ENCODE data around the gene ZNF785.

DNA sequence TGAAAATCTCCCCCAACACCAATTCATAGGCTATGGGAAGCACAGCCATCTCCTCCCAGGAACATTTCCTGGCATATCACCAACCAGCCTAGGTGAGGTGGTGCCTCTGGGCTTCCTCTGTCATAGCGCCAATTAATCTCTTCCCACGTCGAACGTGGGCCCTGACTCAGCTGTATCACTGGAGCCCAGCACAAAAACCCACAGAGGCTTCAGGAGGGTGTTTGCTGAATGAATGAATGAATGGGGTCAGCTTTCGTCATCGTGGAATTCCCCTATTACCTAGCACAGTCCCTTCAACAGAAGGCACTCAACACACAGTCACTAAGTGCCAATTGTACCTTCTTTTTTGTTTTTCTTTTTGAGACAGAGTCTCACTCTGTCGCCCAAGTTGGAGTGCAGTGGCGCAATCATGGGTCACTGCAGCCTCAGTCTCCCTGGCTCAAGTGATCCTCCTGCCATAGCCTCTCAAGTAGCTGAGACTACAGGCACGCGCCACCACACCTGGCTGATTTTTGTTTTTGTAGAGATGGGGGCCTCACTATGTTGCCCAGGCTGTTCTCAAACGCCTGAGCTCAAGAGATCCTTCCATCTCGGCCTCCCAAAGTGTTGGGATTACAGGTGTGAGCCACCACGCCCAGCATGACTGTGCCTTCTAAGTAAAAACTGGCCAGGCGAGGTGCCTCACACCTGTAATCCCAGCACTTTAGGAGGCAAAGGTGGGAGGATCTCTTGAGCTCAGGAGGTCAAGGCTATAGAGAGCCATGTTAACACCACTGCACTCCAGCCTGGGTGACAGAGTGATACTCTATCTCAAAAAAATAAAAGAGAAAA lies 18.1 kb downstream of the ZNF785 start:
- TF ChIP-seq BHLHE40 (IDR thresholded peaks at IDR 0.05; ENCODE audit: borderline replicate concordance) (no peak), CTBP1 (IDR thresholded peaks at IDR 0.05; ENCODE audit: borderline replicate concordance) (no peak), SUZ12 (IDR thresholded peaks at IDR 0.05) (no peak), ELF4 (IDR thresholded peaks at IDR 0.05) (no peak), HDGF (IDR thresholded peaks at IDR 0.05; ENCODE audit: borderline replicate concordance) (no peak), FOXK2 (IDR thresholded peaks at IDR 0.05) (no peak), ZNF384 (IDR thresholded peaks at IDR 0.05) (no peak), FOXM1 (IDR thresholded peaks at IDR 0.05; ENCODE audit: borderline replicate concordance) (no peak), ARNT (IDR thresholded peaks at IDR 0.05) (no peak), FOXA1 (IDR thresholded peaks at IDR 0.05) (no peak), NFRKB (IDR thresholded peaks at IDR 0.05) (no peak), SP1 (IDR thresholded peaks at IDR 0.05) (no peak)
- TF ChIP-seq, protein P1, sequence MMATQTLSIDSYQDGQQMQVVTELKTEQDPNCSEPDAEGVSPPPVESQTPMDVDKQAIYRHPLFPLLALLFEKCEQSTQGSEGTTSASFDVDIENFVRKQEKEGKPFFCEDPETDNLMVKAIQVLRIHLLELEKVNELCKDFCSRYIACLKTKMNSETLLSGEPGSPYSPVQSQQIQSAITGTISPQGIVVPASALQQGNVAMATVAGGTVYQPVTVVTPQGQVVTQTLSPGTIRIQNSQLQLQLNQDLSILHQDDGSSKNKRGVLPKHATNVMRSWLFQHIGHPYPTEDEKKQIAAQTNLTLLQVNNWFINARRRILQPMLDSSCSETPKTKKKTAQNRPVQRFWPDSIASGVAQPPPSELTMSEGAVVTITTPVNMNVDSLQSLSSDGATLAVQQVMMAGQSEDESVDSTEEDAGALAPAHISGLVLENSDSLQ (IDR thresholded peaks at IDR 0.05), result no peak

All from HEK293T (cell line).